H54 (cell line): ENCODE results near the gene SLC25A42.

Experiments used
- DNase-seq: peaks from one replicate; pipeline ENCODE4 v3.0.0; 2011; ENCODE audit warnings: low spot score, mixed read lengths; ENCODE audit not compliant: insufficient read length
- FAIRE-seq: peaks from 3 replicates; lab custom pipeline; 2011; peaks lifted over from hg19 to GRCh38; lab: Jason Lieb, UNC
- POLR2A ChIP-seq: IDR thresholded peaks from 2 replicates; pipeline ENCODE4 v1.6.1; 2011; ENCODE audit warnings: low read depth, mild to moderate bottlenecking, low read length

SLC25A42 gene

DNA sequence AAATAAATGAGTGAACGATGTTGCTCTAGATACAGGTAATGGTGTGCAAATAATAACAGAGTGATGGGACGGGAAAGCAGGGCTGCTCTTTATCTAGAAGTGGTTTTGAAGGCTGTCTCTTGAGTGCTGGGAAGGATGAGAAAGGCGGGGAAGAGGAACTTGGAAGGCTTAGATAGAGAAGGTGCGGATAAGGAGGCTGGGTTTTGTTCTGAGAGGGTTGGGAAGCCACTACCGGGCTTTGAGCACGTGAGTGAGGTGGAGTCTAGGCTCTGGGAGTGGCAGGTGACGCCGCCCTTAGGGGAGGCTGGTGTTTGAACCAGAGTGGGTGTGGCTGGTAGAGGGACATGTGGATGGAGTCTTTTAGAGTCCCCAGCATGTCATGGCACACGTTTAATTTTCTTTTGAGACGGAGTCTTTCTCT lies 29.6 kb upstream of the SLC25A42 start:
- FAIRE-seq (no peak), DNase-seq (peak; percentile 84)
- no peak for TF ChIP-seq POLR2A

DNA sequence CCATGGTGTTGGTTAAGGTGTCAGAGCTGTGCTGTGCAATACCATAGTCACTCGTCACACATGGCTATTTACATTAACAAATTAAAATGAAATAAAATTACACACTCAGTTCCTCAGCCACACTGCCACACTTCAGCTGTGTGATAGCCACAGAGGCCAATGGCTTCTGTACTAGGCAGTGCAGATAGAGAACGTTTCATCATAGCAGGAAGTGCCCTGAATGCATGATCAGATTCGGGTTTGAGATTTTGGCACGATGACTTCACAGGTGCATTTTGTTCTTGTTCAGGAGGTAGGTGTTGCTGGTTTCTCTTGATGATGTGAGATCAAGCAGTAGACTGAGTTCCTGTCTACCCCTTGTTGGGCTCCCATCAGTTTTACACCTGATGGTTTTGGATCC lies 23.9 kb upstream of the SLC25A42 start:
- FAIRE-seq (no peak), DNase-seq (no peak)
- TF ChIP-seq POLR2A, result no peak

DNA sequence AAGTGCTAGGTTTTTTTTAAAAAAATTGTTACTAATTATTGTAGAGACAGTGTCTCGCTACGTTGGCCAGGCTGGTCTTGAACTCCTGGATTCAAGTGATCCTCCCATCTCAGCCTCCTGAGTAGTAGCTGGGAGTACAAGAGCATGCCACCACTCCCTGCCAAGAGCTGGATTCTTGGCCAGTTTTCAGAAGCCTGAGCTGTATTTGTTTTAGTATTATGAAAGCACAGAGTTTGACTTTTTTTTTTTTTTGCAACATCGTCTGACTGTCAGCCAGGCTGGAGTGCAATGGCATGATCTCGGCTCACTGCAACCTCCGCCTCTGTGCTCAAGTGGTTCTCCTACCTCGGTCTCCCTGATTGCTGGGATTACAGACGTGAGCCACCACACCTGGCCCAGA lies 23.4 kb upstream of the SLC25A42 start:
- no peak for FAIRE-seq
- no peak for DNase-seq
- no peak for TF ChIP-seq POLR2A

DNA sequence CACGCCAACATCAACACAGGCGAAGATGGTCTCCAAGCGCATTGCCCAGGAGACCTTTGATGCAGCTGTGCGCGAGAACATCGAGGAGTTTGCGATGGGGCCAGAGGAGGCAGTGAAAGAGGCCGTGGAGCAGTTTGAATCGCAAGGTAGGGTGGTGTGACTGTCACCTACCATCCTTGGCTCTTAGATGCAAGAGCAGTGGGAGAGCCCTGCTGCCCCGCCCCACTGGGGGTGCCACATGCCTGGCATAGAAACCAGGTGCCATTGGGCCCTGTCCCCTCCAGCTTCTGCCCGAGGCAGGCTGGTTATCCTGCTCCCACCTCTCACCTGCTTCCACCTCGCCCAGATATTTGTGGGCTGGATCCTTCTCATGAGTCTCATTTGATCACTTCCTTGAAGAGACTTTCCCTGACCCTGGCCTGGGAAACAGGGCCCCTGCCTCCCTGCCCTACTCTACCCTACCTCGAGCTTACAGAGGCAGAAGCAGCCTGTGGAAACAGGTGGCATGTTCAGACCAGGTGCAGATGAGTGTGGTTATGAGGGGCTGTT lies 21.0 kb upstream of the SLC25A42 start:
- FAIRE-seq, result no peak
- no peak for TF ChIP-seq POLR2A
- DNase-seq, result no peak

DNA sequence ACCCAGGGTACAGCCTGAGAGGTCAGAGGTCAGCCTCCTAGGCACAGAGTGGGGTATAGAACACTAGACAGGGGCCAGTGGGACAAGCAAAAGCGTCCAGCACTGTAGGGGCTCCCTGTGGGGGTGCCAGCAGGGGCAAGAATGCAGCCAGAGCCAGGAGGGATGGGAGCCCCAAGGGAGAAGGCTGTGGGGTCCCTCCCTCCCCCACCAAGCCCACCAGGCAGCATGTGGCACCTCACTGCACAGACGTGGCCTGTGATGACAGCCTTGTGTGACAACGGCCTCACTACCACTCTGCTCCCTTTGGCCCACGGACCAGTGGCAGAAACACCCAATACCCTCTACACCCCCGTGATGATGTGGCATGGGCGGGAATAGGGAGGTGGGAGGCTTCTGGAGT lies 20.3 kb upstream of the SLC25A42 start:
- no peak for TF ChIP-seq POLR2A
- FAIRE-seq (no peak), DNase-seq (no peak)

DNA sequence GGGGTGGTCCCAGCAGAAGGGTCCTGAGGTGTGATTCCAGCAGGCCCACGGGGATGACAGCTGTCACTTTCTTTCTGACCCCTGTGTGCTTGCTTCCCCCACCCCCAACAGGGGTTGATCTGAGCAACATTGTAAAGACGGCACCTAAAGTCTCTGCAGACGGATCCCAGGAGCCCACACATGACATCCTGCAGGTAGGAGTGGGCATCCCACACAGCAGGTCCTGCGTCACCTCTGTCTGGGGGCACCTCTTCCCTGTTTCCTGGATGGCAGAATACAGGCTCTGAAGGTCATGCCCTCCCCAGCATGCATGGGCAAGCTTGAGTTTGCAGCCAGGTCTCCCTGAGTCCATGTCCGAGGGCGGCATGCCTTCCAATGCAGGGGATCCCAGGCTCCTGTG lies 19.9 kb upstream of the SLC25A42 start:
- FAIRE-seq, result no peak
- no peak for DNase-seq
- TF ChIP-seq POLR2A, result no peak

DNA sequence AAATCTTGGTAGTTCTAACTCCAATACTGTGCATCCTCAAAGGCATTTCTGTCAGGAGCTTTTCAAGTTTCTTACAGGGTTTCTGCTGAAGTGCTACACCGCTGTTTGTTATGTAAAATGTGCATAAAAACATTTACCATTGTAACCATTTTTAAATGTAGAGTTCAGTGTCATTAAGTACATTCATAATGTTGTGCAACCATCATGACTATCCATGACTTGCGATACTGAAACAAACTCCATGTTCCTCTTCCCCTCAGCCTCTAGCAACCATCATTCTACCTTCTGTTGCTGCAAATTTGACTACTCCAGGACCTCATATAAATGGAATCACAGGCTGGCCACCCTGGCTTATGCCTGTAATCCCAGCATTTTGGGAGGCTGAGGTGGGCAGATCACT lies 14.4 kb upstream of the SLC25A42 start:
- DNase-seq (no peak), FAIRE-seq (no peak)
- no peak for TF ChIP-seq POLR2A

DNA sequence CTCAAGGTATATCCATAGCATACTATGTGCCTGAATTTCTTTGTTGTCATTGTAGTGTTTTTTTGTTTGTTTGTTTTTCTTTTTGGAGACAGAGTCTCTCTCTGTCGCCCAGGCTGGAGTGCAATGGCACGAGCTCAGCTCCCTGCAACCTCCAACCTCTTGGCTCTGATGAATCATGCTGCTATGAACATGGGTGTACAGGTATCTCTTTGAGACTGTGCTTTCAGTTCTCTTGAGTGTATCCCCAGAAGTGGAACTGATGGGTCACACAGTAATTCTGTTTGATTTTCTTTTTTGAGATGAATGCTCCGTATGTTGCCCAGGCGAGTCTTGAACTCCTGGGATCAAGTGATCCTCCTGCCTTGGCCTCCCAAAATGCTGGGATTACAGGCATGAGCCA lies 13.7 kb upstream of the SLC25A42 start:
- DNase-seq (no peak), FAIRE-seq (no peak)
- no peak for TF ChIP-seq POLR2A

DNA sequence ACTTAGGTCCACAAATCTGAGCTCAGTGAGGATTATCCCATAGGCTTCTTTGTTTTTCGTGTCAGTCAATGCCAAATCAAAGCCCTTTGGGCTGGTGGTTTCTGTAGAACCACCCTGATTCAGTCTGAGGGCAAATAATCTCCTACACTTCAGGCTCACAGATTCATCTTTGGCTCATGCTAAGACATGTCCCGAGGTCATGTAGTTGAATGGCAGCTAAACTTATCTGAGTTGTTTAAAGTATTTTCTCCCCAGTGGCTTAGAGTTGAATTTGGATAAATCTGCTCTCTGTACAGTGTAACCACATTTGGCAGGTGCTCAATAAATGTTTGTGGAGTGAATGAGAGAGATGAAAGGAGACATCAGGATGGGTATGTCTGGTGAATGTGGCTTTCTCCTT lies 13.1 kb upstream of the SLC25A42 start:
- DNase-seq (no peak), FAIRE-seq (no peak)
- TF ChIP-seq POLR2A, result no peak

DNA sequence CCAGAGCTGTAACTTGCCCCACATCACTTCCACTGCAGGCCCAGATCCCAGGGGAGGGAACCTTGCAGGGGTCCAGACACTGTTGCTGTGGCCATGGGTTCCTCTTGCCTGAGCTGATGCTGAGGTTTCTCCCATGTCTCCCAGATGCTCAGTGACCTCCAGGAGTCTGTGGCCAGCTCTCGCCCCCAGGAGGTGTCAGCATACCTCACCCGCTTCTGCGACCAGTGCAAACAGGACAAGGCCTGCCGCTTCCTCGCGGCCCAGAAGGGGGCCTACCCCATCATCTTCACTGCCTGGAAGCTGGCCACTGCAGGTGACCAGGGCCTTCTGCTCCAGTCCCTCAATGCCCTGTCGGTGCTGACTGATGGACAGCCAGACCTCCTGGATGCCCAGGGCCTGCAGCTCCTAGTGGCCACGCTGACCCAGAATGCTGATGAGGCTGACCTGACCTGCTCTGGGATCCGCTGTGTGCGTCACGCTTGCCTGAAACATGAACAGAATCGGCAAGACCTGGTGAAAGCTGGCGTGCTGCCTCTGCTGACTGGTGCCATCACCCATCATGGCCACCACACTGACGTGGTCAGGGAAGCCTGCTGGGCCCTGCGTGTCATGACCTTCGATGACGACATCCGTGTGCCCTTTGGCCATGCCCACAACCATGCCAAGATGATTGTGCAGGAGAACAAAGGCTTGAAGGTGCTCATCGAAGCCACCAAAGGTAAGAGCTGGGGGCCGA lies 12.1 kb upstream of the SLC25A42 start:
- TF ChIP-seq POLR2A, result no peak
- DNase-seq, result no peak
- no peak for FAIRE-seq

DNA sequence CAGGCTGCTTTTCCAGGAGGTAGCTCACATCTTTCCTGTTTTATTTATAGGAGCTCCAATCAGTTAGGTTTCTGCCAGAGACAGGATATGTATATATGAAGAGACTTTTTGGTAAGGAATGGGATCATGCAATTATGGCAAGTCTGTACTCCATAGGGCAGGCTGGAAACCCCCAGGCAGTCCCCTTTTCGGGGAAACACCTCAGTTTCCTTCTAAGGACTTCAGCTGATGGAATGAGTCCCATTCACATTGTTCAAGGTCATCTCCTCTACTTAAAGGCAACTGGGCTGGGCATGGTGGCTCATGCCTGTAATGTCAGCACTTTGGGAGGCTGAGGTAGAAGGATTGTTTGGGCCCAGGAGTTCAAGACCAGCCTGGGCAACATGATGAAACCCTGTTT lies 10.9 kb upstream of the SLC25A42 start:
- TF ChIP-seq POLR2A, result no peak
- DNase-seq (no peak), FAIRE-seq (no peak)

DNA sequence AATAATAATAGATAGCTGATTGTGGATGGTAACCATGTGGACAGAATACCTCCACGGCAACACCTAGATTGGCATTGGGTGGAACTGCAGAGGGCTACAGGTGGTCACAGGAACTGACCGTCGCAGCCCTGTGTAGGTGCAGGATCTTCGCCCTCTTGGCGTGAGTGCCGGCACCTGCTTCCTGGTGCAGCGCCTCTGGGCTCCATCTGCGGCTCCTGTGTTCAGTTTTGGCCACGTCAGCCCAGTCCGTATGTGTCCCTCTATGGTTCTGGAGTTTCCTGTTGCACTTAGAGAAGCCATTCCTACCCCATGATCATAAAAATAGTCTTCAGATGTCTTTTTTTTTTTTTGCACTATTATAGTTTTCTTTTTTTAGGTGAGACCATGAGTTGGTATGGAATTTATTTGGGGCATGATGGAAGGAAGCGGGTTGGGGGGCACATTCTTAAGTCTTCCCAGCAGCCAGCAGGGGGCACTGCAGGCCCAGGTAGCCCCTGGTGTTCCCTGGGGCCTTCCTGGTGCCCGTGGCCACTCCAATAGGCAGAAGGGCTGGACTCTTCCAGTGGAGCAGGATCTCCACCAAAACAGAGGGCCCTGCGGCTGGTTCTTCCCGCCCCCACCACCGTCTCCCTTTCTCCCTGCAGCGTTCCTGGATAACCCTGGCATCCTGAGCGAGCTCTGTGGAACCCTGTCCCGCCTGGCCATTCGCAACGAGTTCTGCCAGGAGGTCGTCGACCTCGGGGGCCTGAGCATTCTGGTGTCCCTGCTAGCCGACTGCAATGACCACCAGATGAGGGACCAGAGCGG lies 10.1 kb upstream of the SLC25A42 start:
- no peak for TF ChIP-seq POLR2A
- FAIRE-seq (no peak), DNase-seq (peak; percentile 49)

DNA sequence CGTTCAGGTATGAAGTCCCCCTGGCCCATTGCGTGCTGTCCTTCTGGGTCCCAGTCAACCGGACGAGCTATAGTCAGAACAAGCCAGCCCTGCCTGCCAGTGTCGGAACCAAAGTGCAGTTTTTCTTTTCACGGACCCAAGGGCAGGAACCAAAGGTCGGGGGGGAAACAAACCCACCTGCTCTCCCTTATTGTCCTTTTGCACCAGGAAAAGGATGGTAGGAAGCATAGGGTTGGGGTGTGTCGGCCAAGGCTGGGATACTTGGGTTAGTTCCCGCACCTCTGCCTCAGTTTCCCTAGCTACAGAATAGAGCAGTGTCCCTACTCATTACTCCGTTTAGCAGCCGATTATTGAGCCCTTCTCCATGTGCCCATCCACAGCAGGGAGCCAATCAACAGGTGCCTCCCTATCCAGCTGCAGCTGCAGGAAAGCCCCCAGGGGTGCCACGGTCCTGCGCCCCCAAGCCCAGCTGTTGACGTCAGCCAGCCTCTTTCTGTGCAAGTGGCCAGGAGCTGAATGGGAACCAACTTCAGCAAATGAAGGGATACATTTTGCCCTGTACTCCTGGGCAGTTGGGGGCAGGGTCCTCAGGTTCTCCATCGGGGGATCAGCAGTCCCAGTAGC lies 9.4 kb upstream of the SLC25A42 start:
- FAIRE-seq (no peak), DNase-seq (no peak)
- TF ChIP-seq POLR2A, result no peak

DNA sequence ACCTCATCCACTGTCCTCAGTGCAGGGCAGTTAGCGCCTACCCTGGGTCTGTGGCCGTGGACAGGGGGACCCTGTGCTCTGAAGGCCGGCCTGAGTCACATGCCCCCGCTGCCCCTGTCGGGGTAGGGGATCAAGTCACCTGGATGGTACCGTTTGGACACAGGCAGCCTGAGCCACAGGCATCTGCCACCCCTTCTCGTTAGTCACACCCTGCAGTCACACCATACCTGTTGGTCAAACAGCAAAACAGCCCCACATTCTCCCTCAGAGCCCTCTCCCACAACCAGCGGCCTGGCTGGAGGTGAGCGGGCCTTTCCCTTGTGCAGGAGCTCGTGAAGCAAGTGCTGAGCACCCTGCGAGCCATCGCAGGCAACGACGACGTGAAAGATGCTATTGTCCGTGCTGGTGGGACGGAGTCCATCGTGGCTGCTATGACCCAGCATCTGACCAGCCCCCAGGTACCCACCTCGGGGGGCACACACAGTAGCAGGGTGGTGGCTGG lies 8.8 kb upstream of the SLC25A42 start:
- FAIRE-seq (no peak), DNase-seq (no peak)
- TF ChIP-seq POLR2A, result no peak
